Measurements from ENCODE around the gene GORAB. TPM values are rescaled to one million over a fixed set of nuclear protein-coding genes. Genes with fewer than 3 reads are reported as not detected.

GORAB gene
- total and polyA plus RNA-seq, 12 donors, result 5.6 to 14.4 (median 9.4) TPM

- Histone ChIP-seq H3K9me3 (peaks cover 0 to 34% (median 17%) of the 10 kb centered on the region in 11 donors), H3K4me1 (no peaks in the 10 kb centered on the region), H3K27me3 (no peaks in the 10 kb centered on the region), H3K27ac (no peak overlapping the region), H3K4me3 (no peak overlapping the region), H3K36me3 (no peaks in the 10 kb centered on the region)
- DNase-seq (no peak), ATAC-seq (no peak)
- TF ChIP-seq, protein P1, sequence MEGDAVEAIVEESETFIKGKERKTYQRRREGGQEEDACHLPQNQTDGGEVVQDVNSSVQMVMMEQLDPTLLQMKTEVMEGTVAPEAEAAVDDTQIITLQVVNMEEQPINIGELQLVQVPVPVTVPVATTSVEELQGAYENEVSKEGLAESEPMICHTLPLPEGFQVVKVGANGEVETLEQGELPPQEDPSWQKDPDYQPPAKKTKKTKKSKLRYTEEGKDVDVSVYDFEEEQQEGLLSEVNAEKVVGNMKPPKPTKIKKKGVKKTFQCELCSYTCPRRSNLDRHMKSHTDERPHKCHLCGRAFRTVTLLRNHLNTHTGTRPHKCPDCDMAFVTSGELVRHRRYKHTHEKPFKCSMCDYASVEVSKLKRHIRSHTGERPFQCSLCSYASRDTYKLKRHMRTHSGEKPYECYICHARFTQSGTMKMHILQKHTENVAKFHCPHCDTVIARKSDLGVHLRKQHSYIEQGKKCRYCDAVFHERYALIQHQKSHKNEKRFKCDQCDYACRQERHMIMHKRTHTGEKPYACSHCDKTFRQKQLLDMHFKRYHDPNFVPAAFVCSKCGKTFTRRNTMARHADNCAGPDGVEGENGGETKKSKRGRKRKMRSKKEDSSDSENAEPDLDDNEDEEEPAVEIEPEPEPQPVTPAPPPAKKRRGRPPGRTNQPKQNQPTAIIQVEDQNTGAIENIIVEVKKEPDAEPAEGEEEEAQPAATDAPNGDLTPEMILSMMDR (IDR thresholded peaks at IDR 0.05), result no peak
- intact Hi-C loops (cut with DNase I), result no loop called here
Observed at GRCh38 chr1:170599033-170599432, 67.1 kb downstream of the GORAB start.

GRCh38 chr1:170601866-170602265 lies 69.9 kb downstream of the GORAB start:
- intact Hi-C loops (cut with DNase I), result no loop called here
- ATAC-seq, result no peak
- Histone ChIP-seq H3K27ac (no peak overlapping the region), H3K9me3 (peaks cover 0 to 19% (median 5%) of the 10 kb centered on the region in 11 donors), H3K36me3 (no peaks in the 10 kb centered on the region), H3K4me3 (no peak overlapping the region), H3K4me1 (no peaks in the 10 kb centered on the region), H3K27me3 (no peaks in the 10 kb centered on the region)
- TF ChIP-seq, protein P1 (IDR thresholded peaks at IDR 0.05), result no peak
- WGBS, 2 donors, result 74 to 75% methylated on average over 1 of the region's 1 CpG
- DNase-seq, result no peak

Other genes starting within 250 kb of the GORAB start
- gene PRRX1, start 132.0 kb downstream of the GORAB start, total RNA-seq, result 100 to 1,000 TPM in 6 of 10 donors, 10 to 100 TPM in 4; 29.7 to 113 (median 104) TPM
- gene PRRX1, start 132.0 kb downstream of the GORAB start, polyA plus RNA-seq, result 10 to 100 TPM; 23.0 to 25.6 TPM